NCI-H1092 treated with DMSO at 0.1 percent for 48 hours (cell line): ENCODE results near the gene FAM13B.

Experiments used
- DNase-seq: peaks from one replicate; lab custom pipeline; 2025; lab: John Stamatoyannopoulos, UW

Gene FAM13B

GRCh38 chr5:137899493-137899892 is 133.4 kb downstream of the FAM13B start:
- DNase-seq: no peak

GRCh38 chr5:137896560-137896959 is 136.3 kb downstream of the FAM13B start:
- DNase-seq: no peak

DNA sequence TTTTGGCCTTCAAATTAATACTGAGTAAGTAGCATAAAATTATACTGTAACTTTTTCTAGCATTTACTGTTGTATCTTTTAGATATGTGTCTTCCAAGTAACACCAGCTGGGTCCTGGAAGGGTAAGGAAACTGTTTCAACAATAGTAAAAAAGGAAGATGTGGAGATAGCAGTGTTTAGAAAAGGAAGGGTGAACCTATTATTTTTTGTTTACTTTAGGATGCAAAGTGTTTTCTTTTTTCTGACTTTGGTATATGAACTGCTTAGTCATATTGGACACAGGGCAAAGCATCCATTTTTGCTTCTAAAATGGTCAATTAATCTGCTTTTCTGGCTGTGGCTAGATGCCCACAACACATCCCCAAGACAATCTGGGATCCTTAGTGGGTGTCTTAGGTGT is 138.3 kb downstream of the FAM13B start:
- no peak for DNase-seq

DNA sequence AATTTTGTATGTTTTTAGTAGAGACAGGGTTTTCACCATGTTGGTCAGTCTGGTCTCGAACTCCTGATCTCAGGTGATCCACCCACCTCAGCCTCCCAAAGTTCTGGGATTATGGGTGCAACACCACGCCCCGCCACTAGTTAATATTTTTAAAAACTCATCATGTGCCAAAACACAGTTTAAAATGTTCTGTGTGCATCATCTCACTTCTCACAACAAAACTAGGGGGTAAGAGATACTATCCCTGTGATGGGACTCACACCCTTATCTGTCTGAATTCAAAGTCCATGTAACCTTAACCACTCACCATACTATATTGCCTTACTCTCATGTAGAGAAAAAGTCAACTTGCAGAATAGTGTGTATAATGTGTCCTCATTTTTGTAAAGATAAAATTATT is 141.0 kb downstream of the FAM13B start:
- no peak for DNase-seq

- DNase-seq: no peak
Observed at GRCh38 chr5:137890845-137891244, 142.0 kb downstream of the FAM13B start.

GRCh38 chr5:137888863-137889759 is 143.8 kb downstream of the FAM13B start, which contains the start of gene PKD2L2:
TSS of gene PKD2L2 (plus strand) at chr5:137889457. CDS start at chr5:137889492, 35 bp downstream.
- peak; percentile 84 for DNase-seq

DNA sequence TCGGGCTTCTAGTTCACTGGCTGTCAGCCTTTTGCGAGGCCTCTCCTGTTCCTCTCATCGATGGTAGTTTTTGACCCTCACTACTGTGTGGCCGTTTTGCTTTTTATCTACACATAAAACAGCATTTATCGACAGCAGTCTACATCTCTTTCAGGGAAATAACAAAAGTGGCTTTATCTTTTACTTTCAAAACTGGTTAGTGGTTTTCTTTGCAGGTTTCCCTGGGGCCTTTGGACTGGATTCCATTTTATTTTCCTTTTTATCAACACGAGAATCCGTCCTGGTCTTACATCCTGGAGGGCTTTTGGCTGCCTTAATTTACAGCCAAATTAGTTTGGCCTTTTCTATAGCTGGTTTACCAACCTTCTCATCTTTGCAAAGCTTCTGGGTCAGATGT is 144.4 kb downstream of the FAM13B start:
- peak; percentile 33 for DNase-seq
